Endometrial microvascular endothelial cells (primary cell): ENCODE measurements around the gene ODR4. TPM values are rescaled to one million over a fixed set of nuclear protein-coding genes. Genes with fewer than 3 reads are reported as not detected.

Source experiments
- total RNA-seq: library from RNA; depleted of rRNA; stranded (reverse); fragments of >200 nt; gene quantifications from one replicate; pipeline ENCODE4 v1.2.3, GENCODE V29; 2015; ENCODE audit errors: inconsistent ontology term

The ODR4 gene
- total RNA-seq, 1 donor from 2014 or later: 10.5 TPM

Other genes with a start within 250 kb of the ODR4 start
- gene PRG4, start 79.6 kb upstream of the ODR4 start, total RNA-seq: not detected
- gene TPR, start 585 bp upstream of the ODR4 start, total RNA-seq: 52.2 TPM
- not detected for gene PDC, start 85.3 kb downstream of the ODR4 start, total RNA-seq